ENCODE data around the gene HCFC1.

HCFC1 gene

DNA sequence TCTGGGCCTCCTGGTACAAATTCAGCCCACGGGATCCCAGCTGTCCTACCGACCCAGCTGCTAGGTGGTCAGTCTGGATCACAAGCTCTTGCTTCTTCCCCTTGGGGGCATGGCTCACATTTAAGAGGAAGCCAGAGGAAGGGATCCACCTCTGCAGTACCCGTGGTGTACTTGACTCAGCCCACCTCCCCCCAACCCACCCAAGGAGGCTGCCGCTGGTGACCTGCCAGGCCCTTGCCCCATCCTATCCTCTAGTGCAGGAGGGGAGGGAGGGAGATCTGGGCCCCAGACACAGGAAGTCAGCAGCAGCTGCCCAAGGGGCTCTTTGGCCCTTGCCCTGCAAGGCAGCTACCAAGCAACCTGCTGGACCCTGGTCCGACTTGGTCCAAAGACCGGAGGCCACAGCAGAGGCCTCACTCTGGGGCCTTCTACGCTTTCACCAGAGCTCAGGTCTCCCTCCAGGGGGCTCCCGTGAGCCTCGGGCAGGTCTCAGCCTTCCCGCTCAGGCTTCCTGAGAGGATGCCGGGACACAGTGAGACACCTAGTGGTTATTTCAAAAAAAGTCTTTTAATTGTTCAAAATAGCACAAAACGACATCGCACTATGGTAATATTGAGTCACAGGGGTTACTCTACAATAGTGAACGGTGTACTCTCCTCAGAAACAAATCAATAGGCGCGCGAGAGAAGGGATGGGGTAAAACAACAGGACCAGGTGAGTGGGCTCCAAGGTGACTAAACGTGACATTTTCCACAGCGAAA lies 24.4 kb downstream of the HCFC1 start:
- Histone ChIP-seq H3K4me1 (ENCODE audit: low read length) (no peaks in the 10 kb centered on the region), H3K27me3 (replicated peaks; ENCODE audit: insufficient read depth, low read length) (no peaks in the 10 kb centered on the region), H3K4me2 (ENCODE audit: low read depth, low read length) (no peak overlapping the region), H4K20me1 (ENCODE audit: insufficient read depth, low read length) (no peaks in the 10 kb centered on the region), H3K9me2 (replicated peaks; ENCODE audit: insufficient read depth, low read length) (no peaks in the 10 kb centered on the region), H3F3A (ENCODE audit: insufficient read depth, low read length) (peaks cover 3% of the 10 kb centered on the region; the same call in 1 of the 2 replicates), H2AFZ (ENCODE audit: low read length) (no peak overlapping the region), H3K36me3 (replicated peaks; ENCODE audit: insufficient read depth, low read length) (no peaks in the 10 kb centered on the region), H3K4me3 (ENCODE audit: low read length) (no peak overlapping the region), H3K27ac (ENCODE audit: low read length) (no peak overlapping the region), H3K79me2 (ENCODE audit: low read length) (peaks cover 12% of the 10 kb centered on the region; the same call in 1 of the 2 replicates), H3K9ac (ENCODE audit: low read length) (no peak overlapping the region), H3K9me3 (replicated peaks; ENCODE audit: insufficient read depth, low read length) (no peaks in the 10 kb centered on the region)
- peak; percentile 83 for DNase-seq
- TF ChIP-seq, protein P1, sequence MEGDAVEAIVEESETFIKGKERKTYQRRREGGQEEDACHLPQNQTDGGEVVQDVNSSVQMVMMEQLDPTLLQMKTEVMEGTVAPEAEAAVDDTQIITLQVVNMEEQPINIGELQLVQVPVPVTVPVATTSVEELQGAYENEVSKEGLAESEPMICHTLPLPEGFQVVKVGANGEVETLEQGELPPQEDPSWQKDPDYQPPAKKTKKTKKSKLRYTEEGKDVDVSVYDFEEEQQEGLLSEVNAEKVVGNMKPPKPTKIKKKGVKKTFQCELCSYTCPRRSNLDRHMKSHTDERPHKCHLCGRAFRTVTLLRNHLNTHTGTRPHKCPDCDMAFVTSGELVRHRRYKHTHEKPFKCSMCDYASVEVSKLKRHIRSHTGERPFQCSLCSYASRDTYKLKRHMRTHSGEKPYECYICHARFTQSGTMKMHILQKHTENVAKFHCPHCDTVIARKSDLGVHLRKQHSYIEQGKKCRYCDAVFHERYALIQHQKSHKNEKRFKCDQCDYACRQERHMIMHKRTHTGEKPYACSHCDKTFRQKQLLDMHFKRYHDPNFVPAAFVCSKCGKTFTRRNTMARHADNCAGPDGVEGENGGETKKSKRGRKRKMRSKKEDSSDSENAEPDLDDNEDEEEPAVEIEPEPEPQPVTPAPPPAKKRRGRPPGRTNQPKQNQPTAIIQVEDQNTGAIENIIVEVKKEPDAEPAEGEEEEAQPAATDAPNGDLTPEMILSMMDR (IDR thresholded peaks at IDR 0.05; ENCODE audit: low read length): peak; percentile 88
- TF ChIP-seq EZH2phosphoT487 (IDR thresholded peaks at IDR 0.05; ENCODE audit: low read length): no peak

DNA sequence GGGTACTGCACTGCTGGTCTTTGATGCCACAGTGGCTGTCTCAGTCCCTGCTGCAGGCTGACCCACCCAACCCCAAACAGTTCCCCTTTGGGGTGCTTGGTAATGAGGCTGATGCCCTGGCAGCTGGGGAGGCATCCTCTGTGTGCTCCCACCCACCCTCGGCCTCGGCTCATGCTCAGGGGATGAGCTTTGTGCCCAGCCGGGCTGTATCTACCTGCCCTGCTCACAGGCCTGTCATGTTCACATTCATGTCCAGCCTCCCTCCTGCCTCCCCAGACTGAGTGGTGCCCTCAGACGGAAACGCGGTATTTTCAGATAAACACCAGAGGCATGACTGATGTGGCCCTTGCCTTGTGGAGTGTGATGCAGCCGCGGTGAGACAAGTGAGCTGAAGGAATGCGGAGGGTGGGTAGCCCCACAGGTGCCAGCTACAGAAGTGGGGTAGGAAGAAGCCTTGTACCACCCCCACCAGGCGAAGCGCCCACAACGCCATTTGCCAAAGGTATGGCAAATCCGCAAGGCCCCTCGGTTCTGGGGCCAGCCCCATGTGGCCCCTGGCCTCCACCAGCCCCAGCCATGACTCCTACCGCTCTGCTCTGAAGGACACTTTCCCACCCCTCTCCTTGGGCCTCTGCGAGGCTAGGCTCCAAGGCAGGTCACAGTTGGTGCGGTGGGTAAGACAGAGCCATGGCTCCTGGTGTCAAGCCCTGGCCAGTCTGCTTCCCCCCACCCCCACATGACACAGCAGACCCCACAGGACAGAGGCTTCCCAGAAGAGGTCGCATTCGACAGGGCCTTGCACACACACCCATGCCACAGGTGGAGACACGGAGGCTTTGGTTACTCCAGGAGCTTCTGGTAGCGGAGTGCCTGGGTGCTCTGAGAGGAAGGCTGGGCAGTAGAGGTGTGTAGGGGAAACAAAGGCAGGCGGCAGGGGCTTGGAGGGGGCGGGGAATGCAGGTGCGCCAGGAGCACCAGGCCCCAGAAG lies 25.4 kb downstream of the HCFC1 start:
- Histone ChIP-seq H3K36me3 (replicated peaks; ENCODE audit: insufficient read depth, low read length) (no peaks in the 10 kb centered on the region), H4K20me1 (ENCODE audit: insufficient read depth, low read length) (no peaks in the 10 kb centered on the region), H3K9ac (ENCODE audit: low read length) (no peak overlapping the region), H3F3A (ENCODE audit: insufficient read depth, low read length) (peaks cover 3% of the 10 kb centered on the region; the same call in 1 of the 2 replicates), H3K27ac (ENCODE audit: low read length) (no peak overlapping the region), H3K4me1 (ENCODE audit: low read length) (no peaks in the 10 kb centered on the region), H3K79me2 (ENCODE audit: low read length) (peaks cover 10% of the 10 kb centered on the region; the same call in 1 of the 2 replicates), H3K4me2 (ENCODE audit: low read depth, low read length) (no peak overlapping the region), H3K9me2 (replicated peaks; ENCODE audit: insufficient read depth, low read length) (no peaks in the 10 kb centered on the region), H3K9me3 (replicated peaks; ENCODE audit: insufficient read depth, low read length) (no peaks in the 10 kb centered on the region), H3K27me3 (replicated peaks; ENCODE audit: insufficient read depth, low read length) (no peaks in the 10 kb centered on the region), H3K4me3 (ENCODE audit: low read length) (no peak overlapping the region), H2AFZ (ENCODE audit: low read length) (no peak overlapping the region)
- TF ChIP-seq EZH2 (optimal IDR thresholded peaks at IDR 0.05; ENCODE audit: low read depth, low read length) (no peak), EZH2phosphoT487 (IDR thresholded peaks at IDR 0.05; ENCODE audit: low read length) (no peak)
- TF ChIP-seq, protein P1 (IDR thresholded peaks at IDR 0.05; ENCODE audit: low read length): no peak
- no peak for DNase-seq

DNA sequence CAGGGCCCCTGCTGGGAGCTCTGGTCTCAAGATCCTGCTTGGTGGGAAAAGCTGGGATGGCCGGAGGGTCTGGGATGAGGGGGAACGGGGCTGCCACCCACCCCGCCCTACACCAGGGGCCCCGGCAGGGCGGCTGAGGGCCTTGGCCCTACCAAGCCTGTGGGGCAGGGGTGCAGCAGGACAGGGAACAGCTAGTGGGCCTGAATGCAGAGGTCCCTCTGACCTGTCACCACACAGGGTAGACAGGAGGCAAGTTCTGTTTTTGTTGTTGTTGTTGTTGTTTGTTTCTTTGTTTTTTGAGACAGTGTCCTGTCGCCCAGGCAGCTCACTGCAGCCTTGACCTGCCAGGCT lies 26.8 kb downstream of the HCFC1 start:
- H3K79me2 ChIP-seq (ENCODE audit: low read length): peaks cover 10% of the 10 kb centered on the region; the same call in 1 of the 2 replicates
- no peaks in the 10 kb centered on the region for H3K36me3 ChIP-seq (replicated peaks; ENCODE audit: insufficient read depth, low read length)
- H3K9me2 ChIP-seq (replicated peaks; ENCODE audit: insufficient read depth, low read length): no peaks in the 10 kb centered on the region
- H3K4me3 ChIP-seq (ENCODE audit: low read length): peak overlapping the region; percentile 63
- peak overlapping the region; percentile 70 for H2AFZ ChIP-seq (ENCODE audit: low read length)
- TF ChIP-seq, protein P1 (IDR thresholded peaks at IDR 0.05; ENCODE audit: low read length): no peak
- TF ChIP-seq EZH2 (optimal IDR thresholded peaks at IDR 0.05; ENCODE audit: low read depth, low read length) (no peak), EZH2phosphoT487 (IDR thresholded peaks at IDR 0.05; ENCODE audit: low read length) (no peak)
- peak overlapping the region; percentile 61; the same call in 1 of the 2 replicates for H3K9ac ChIP-seq (ENCODE audit: low read length)
- no peaks in the 10 kb centered on the region for H3K27me3 ChIP-seq (replicated peaks; ENCODE audit: insufficient read depth, low read length)
- H3K4me1 ChIP-seq (ENCODE audit: low read length): no peaks in the 10 kb centered on the region
- no peak for DNase-seq
- peaks cover 3% of the 10 kb centered on the region; the same call in 1 of the 2 replicates for H3F3A ChIP-seq (ENCODE audit: insufficient read depth, low read length)
- no peak overlapping the region for H3K27ac ChIP-seq (ENCODE audit: low read length)
- no peaks in the 10 kb centered on the region for H4K20me1 ChIP-seq (ENCODE audit: insufficient read depth, low read length)
- H3K9me3 ChIP-seq (replicated peaks; ENCODE audit: insufficient read depth, low read length): no peaks in the 10 kb centered on the region
- H3K4me2 ChIP-seq (ENCODE audit: low read depth, low read length): peak overlapping the region; percentile 77; the same call in 1 of the 2 replicates
